GM13977 (cell line): ENCODE data around the gene GNE.

ENCODE experiments used
- DNase-seq: peaks from one replicate; pipeline ENCODE4 v3.0.0; 2012; ENCODE audit warnings: low spot score
- CTCF ChIP-seq: IDR thresholded peaks from 2 replicates; pipeline ENCODE4 v1.5.1; 2012; ENCODE audit warnings: mild to moderate bottlenecking, control low read depth; ENCODE audit not compliant: insufficient read depth; ENCODE audit errors: extremely low read depth, missing control alignments
- in situ Hi-C: fragments of 300-500 bp; cut with MboI; formaldehyde crosslinking; loops from one replicate; pipeline ENCODE4 v1.12.0; 2022; ENCODE audit warnings: low sequenced_read_pairs, low pct_unique_long_range_greater_than_20kb, mixed read lengths, inconsistent platforms; ENCODE audit not compliant: unreplicated experiment

The GNE gene

GRCh38 chr9:36174271-36174670, 84.0 kb downstream of the GNE start:
- in situ Hi-C loops, result no loop called here
- TF ChIP-seq CTCF, result no peak
- DNase-seq, result no peak

- no peak for TF ChIP-seq CTCF
- in situ Hi-C loops, result no loop called here
- DNase-seq, result no peak
Measured at GRCh38 chr9:36173861-36174260, 84.4 kb downstream of the GNE start.

- DNase-seq, result no peak
- TF ChIP-seq CTCF, result no peak
- in situ Hi-C loops, result no loop called here
Measured at GRCh38 chr9:36170531-36170930, 87.7 kb downstream of the GNE start.

- no peak for TF ChIP-seq CTCF
- in situ Hi-C loops, result loop anchor here (5.0 kb wide), 1 partner anchor 67 kb away; no protein-coding TSS in a partner anchor
- no peak for DNase-seq
Measured at GRCh38 chr9:36169708-36170107, 88.5 kb downstream of the GNE start.

- DNase-seq, result no peak
- no peak for TF ChIP-seq CTCF
- in situ Hi-C loops, result loop anchor here (5.0 kb wide), 1 partner anchor 67 kb away; no protein-coding TSS in a partner anchor
Measured at GRCh38 chr9:36169166-36169565, 89.1 kb downstream of the GNE start, which contains the start of gene CCIN. CCIN (plus strand) TSS chr9:36169388; CDS start chr9:36169503, 115 bp downstream.

GRCh38 chr9:36166168-36166927, 91.9 kb downstream of the GNE start:
- in situ Hi-C loops, result loop anchor here (5.0 kb wide), 1 partner anchor 64 kb away; no protein-coding TSS in a partner anchor
- DNase-seq, result peak; percentile 93
- peak; percentile 97 for TF ChIP-seq CTCF

GRCh38 chr9:36165826-36166167, 92.5 kb downstream of the GNE start:
- DNase-seq, result no peak
- TF ChIP-seq CTCF, result no peak
- in situ Hi-C loops, result loop anchor here (5.0 kb wide), 1 partner anchor 63 kb away; no protein-coding TSS in a partner anchor
